HepG2 (cell line): ENCODE data around the gene AHCYL2.

ENCODE experiments used
- EZH2 ChIP-seq: conservative IDR thresholded peaks from 2 replicates; pipeline ENCODE4 v1.6.1; 2012; ENCODE audit warnings: mild to moderate bottlenecking, low read depth, low read length, moderate library complexity
- HMGXB4 ChIP-seq, 2 experiments: sonication (generic) in 1 of 2; formaldehyde crosslinking in 1 of 2; IDR thresholded peaks; 2 replicates each; pipeline versions ENCODE4 v1.4.0 to v1.6.1; 2018 to 2020; ENCODE audit warnings: missing genetic modification reagents in 2 of 2, borderline replicate concordance in 1 of 2, low read depth in 1 of 2, mild to moderate bottlenecking in 1 of 2, missing biosample characterization in 1 of 2
- JUND ChIP-seq: sonication (generic); formaldehyde crosslinking; IDR thresholded peaks from 2 replicates; pipeline ENCODE4 v1.8.0; 2022; ENCODE audit warnings: mild to moderate bottlenecking, missing genetic modification reagents

- peak; percentile 47 to 58; a peak in 2 of 4 replicates for TF ChIP-seq HMGXB4 (CRISPR knock-in tag; IDR thresholded peaks at IDR 0.05; ENCODE audit: borderline replicate concordance in 1 of 2, low read depth in 1 of 2)
- no peak for TF ChIP-seq JUND (CRISPR knock-in tag)
- no peak for TF ChIP-seq EZH2
These were observed 11.0 kb upstream of the AHCYL2 start for GRCh38 chr7:129213828-129214227.
